NCI-H1092 (cell line): ENCODE results near the gene ILDR1.

Experiments used
- DNase-seq: peaks from one replicate; lab custom pipeline; 2025; lab: John Stamatoyannopoulos, UW

ILDR1 gene

DNA sequence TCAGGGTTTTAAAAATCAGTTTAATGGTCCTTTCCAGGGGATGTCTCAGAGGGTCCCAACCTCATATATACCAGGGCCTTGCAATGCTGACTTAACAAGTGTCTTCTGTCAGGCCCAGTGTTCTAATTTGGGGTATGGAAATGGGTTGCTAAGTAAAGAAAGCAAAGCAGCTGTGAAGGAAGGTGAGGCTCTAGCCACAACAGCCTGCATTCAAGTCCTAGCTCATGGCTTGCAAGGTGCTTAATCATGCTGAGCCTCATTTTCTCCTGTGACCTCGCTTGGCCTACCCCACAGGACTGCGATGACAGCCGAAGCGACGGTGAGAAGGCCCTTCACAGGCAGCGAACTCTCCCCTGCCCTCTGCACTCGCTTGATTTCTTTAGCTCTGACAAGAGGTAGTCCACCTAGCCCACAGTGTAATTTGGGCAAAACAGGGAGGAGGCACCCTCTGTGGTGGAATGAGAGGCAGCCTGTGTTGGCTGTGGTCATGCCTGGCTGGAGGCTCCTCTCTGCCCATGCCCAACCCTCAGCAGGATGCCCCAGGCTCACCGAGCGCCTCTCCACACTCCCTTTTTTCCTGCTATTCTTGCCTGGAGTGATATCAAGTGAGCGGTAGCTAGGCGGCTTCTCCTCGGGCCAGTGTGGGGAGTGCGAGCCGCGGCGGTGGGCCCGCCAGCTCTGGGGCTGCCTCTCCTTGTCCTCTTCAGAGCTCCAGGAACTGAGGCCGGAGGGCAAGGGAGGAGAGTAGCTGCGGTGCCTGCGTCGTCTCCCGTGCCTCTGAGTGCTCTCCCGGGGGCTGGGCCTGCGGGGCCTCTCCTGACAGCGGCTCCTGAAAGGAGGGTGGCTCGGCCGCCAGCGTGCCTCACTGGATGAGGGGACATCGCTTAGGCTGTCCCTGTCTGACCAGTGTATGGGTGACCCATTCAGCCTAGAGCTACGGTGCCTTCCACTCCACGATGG, 29.2 kb downstream of the ILDR1 start:
- DNase-seq, result no peak

DNA sequence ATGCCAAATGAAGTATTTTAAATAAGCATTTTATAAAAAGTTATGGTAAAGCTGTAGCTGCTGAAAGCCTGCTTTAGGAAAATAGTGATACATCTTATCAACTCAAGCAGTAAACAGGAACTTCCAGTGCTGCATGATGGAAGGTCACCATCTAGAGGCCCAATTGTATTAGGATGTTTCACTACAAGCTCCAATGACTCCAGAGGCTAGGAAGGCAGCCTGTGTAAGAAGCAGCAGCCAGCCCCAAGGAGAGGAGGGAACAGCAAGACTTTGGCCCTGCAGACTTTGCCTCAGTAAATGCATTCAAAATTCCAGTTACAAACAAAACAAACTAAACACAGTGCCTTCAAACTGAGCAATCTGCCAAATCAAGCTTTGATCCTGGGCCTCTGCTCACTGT, 32.1 kb downstream of the ILDR1 start:
- DNase-seq, result no peak

DNA sequence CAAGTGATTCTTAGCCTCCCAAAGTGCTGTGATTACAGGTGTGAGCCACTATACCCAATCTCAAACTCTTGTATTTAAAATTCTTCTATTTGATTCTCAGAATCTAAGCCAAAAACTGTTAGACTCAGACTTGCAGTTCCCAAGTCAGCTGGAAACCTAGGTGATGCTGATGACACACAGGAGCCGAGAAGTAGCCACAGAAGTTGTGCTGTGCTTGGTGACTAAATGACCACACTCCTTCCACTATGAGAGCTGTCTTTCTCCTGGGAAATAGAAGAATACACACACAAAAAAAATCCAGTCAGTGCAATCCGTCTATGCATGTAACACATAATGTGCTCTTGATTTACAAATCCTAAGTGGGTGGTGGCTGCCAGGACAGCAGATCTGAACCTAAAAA, 33.9 kb downstream of the ILDR1 start:
- no peak for DNase-seq

DNA sequence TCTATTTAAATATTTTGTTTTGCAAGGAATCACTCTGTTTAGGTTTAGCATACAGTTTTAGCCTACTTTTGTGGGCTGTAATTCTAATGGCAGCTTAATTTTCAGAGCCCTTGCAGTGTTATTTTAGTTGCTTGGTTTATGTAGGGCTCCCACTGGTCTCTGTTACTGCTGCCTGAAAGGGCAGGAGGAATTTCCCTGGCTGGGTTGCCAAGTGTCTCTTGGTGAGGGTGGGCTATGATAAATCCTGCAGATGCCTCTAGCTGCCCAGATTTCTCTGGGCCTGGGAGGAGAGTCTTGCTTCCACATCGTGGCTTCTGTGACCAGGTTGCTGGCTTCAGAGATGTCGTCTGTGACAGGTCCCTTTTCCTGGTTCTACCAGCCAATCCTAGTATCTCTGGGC, 36.2 kb downstream of the ILDR1 start:
- no peak for DNase-seq

DNA sequence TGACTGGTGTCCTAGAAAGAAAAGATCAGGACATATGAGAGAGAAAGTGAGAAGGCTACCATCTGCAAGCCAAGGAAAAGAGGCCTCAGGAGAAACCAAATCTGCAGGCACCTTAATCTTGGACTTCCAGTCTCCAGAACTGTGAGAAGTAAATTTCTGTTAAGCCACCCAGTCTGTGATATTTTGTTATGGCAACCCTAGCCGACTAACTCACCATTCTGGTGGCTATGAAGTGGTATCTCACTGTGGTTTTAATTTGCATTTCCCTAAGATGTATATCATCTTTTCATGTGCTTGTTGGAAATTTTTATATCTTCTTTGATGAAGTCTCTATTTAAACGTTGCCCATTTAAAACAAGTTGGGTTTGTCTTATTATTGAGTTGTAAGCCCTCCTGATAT, 40.6 kb downstream of the ILDR1 start:
- no peak for DNase-seq

DNA sequence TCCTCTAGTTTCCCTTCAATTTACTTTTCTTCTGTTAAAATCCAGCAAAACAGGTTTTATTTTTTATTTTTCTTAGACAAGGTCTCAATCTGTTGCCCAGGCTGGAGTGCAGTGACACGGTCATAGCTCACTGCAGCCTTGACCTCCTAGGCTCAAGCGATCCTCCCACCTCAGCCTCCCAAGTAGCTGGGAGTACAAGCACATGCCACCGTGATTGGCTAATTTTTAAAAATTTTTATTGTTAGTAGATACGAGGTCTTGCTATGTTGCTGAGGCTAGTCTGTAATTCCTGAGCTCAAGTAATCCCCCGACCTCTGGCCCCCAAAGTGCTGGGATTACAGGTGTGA, 41.6 kb downstream of the ILDR1 start:
- no peak for DNase-seq

DNA sequence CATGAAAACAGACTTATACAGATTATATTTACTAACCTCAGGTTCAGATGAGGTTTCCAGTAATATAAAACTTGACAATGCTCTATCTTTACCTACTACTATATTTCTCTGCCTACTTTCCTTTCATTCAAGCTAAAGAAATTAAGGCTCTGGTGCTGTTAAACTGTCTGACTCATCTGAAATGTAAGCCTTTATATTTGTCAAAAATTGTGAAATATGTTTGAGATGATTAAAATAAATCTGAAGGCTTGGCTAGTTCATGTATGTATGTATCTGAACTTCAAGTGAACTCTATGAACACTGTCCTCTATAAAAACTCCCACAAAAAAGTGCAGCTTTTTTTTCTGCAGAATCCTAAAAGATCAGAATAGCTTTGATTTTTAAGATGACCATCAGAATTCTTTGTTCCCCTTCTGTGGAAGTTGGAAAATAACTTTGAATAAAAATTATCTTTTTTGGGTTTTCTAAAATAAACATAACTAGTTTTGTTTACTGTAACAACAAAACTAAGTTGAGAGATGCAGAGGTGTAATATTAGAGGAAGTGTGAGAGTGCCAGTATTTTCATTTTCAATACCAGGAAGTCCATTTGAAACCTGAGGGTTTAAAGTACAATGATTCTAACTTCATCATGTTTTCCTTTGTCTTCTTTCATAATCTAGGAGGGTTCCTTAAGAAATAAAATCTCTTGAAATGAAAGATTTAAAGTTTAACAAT, 42.2 kb downstream of the ILDR1 start:
- no peak for DNase-seq

DNA sequence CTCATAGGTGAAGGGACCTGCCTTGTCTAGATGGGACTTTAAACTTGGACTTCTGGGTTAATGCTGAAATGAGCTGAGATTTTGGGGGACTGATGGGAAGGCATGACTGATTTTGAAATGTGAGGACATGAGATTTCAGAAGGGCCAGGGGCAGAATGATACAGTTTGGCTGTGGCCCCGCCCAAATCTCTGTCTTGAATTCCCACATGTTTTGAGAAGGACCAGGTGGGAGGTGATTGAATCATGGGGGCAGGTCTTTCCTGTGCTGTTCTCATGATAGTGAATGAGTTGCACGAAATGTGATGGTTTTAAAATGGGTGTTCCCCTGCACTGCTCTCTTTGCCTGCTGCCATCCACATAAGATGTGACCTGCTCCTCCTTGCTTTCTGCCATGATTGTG, 42.8 kb downstream of the ILDR1 start:
- no peak for DNase-seq

DNA sequence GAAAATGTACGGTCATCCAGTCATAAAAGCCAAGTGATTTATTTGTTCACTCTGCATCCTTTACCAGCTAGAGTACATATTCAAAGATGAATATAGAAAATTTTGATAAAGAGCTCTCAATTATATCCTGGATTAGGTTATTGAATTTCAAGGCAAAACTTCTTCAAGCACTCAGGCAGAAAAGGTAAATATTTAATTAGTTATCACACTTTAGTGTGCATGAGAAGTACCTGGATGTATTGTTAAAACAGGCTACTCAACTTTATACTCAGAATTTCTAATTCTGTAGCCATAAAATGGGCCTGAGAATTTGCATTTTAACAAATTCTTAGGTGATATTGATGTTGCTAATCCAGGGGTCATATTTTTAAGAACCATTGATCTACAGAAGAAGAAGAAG, 45.3 kb downstream of the ILDR1 start:
- DNase-seq, result no peak

DNA sequence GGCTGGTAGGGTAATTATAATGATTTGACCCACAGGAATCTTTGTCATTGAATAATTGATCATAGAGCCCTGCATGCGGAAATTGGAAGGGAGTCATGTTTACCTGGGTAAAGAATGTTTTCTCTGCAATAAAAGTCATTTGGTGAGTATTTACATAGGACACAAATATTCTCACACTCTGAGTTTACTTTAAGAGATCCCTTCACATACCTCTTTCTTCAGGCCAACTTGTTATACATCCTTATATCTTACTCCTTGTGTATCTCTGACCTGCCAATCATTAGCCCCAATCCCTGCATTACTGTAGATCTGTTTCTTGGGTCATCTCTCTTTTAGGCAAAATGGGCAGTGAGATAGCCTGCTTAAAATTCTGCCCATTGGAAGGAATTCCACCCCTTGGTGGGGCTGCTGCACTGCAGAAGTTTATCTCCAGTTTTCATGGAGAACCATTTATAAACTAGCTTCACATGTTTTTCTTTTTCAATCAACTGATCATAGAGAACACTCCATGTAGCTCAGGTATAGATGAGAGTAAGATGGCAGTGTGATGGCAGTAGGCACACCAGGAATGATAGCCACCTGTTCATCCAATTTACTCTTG, 46.2 kb downstream of the ILDR1 start:
- DNase-seq, result no peak

DNA sequence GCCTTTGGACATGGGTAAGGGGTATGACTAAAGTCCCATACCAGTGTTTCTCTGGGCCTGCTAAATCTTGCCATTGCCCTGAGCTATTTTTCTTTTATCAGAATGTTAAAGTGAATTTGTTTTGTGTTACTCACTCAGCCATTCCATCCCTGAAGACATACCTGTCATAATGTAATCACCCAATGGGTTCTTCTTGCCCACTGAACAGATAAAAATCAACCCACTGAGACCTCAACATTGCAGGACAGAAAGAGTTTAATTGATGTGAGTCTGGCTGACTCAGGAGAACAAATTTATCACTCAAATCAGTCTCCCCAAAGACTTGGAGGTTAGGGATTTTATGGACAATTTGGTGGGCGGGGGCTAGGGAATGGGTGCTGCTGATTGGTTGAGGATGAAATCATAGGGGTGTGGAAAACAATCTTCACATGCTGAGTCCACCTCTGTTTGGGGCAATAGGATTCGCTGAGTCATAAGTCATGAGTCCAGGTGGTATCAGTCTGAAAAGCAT, 47.4 kb downstream of the ILDR1 start:
- no peak for DNase-seq

DNA sequence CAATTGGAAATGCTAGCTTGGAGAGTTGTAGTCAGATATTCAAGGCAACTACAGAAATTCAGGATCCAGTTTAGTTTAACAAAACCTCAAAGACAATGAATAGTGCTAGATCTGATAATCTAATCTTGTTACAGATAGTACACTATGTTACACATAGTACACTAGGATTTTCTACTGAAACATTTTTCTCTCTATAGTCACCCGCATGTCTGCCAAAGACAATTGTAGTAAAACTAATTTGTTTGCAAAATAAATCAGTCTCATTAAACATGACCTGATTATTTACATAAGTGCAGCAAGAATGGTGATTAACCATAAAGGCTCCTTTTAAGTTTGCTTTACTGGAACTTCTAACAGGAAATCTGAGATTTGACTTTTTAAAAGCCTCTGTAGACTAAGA, 52.0 kb downstream of the ILDR1 start:
- DNase-seq, result no peak

DNA sequence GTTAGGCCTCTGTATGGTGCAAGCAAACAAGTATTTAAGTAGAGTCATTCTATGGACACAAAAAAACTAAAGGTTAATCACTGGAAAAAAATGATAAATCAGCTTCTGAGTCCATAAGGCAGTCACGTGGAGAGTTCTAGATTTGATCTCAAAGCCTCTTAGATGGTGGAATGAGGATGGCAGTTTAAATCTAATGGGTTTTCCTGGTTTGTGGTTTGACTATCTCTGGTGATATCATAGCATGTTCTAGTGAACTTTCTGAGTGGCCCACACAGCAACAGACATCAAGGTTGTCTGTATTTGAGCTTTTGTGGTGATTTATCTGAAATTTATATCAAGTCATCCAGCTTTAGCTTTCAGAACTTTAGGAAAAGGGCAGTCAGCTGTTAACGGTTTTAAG, 52.4 kb downstream of the ILDR1 start:
- no peak for DNase-seq

DNA sequence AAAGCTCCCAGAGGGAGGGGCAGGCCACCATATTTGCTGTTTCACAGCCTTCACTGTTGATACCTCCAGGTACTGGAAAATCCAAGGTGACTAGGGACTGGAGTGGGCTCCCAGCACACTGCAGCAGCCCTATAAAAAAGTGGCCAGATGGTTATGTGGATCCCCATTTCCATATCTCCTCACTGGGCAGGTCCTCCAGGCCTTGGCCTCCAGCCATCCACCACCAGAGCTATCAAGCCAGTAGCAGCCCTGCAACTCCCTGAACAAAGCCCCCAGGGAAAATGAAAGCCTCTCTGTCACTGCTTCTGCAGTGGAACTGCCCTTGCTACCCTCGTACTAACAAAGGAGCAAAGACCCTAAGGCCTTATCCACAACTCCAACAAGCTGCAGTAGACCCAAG, 58.4 kb downstream of the ILDR1 start:
- DNase-seq, result no peak

DNA sequence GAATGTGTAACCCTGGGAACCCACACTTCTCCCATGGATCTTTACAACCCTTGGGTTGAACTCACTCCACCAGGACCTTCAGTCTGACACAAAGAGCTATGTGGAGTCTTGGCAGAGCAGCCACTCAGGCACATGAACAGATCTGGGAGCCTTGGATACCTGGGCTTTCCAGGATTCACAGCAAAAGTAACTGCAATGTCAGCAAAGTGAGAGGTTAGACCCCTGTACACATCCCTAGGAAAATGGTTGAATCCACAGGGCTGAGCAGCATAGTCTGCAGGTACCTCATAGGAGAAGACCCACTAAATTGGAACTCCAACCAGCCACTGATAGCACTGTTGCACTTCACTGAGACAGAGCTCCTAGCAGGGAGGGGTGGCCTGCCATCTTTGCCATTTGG, 59.6 kb downstream of the ILDR1 start:
- DNase-seq, result no peak

DNA sequence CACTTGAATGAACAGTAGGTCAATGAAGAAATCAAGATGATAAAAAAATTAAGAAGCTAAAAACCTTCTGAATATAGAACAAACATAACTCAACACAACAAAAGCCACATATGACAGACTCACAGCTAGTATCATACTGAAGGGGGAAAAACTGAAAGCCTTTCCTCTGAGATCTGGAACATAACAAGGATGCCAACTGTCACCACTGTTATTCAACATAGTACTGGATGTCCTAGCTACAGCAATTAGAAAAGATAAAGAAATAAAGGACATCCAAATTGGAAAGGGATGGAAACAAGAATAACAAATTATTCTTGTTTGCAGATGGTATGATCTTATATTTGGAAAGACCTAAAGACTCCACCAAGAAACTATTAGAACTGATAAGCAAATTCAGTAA, 60.8 kb downstream of the ILDR1 start:
- no peak for DNase-seq

DNA sequence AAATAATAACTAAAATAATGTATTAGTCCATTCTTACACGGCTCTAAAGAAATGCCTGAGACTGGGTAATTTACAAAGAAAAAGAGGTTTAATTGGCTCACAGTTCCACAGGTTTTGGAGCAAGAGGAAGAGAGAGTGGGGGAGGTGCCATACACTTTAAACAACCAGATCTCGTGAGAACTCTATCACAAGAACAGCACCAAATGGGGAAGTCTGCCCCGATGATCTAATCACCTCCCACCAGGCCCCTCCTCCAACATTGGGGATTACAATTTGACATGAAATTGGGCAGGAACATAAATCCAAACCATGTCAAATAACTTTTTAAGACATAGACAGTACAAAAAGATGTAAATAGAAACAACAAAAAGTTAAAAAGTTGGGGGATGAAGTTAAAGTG, 63.2 kb downstream of the ILDR1 start:
- no peak for DNase-seq

DNA sequence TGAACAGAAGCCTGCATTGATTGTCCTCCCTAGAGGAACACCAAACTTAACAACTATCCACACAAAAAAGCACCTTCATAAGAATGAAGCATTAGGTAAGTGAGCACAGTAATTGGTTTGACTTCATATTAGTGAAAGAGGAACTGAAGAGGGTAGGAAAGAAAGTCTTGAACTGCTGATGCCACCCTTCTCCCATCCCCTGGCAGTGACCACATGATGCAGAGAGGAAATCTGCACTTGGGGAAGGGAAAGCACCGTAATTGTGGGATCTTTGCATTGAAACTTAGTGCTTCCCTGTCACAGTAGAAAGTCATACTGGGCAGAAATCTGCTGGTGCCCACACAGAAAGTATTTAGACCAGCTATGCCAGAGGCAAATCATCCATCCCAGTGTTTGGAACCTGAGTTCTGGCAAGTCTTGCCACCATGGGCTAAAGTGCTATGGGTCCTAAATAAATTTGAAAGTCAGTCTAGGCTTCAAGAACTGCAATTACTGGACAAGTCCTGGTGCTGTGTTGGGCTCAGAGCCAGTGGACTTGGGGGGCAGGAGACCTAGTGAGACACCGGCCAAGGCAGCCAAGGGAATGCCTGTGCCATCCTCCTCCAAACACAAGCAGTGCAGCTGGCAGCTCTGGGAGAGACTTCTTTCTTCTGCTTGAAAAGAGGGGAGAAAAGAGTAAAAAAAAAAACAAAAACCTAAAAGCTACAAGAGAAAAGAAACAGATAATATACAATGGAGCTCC, 64.2 kb downstream of the ILDR1 start:
- DNase-seq, result no peak

DNA sequence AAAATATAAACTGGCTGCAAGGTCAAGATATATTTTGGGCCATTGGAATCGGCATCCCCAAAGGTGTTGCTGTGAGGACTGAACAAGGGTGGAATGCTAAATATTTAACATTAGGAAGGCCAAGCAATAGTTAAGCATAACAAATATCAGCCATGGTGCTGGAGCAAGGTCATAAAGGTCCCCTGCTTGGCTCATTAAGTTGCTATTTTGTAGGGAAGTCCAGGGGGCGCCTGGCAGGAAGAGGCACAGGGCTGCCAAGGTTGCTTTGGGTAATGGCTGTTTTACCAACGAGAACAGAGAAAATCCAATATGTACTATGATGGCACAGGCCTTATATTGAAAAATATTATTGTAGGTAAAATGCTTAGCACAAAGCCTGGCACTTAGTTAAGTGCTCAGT, 65.7 kb downstream of the ILDR1 start:
- no peak for DNase-seq

DNA sequence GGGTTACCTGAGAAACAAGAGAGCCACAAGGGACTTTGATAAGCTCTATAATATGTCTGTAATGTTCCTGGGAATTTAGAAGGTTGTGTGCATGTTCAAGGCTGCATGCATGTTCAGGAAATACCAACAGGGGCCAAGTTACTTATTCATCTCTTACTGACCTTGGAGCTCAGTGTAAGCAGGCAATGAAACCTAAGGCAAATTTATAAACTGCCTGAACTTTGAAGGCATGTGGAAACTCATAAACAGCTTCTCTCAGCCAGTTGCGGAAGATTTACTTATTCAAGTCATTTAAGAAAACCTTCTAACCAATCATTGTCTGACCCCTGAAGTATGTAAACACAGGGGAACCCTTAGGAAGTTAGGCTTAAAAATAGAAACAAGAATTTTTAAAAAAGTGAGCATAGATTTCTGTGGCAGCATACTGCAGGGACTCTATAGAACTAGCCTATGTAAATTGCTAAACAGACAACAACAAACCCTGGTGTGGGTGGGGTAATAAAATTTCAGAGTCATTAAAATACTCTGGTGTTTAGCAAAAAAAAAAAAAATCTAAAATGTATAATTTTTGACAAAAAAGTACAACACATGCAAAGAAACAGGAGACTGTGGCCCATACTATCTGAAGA, 70.6 kb downstream of the ILDR1 start:
- DNase-seq, result no peak

DNA sequence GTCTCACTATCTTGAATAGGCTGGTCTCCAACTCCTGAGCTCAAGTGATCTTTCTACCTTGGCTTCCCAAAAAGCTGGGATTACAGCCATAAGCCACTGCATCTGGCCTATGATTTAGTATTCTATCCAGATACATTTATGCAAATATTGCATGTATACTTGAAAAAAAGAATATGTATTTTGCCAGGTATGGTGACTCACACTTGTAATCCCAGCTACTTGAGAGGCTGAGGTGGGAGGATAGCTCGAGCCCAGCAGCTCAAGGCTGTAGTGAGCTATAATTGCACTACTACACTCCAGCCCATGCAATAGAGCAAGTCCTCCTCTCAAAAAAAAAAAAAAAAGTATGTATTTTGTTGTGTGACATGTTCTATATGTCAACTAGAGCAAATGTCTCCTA, 73.4 kb downstream of the ILDR1 start:
- DNase-seq, result no peak

DNA sequence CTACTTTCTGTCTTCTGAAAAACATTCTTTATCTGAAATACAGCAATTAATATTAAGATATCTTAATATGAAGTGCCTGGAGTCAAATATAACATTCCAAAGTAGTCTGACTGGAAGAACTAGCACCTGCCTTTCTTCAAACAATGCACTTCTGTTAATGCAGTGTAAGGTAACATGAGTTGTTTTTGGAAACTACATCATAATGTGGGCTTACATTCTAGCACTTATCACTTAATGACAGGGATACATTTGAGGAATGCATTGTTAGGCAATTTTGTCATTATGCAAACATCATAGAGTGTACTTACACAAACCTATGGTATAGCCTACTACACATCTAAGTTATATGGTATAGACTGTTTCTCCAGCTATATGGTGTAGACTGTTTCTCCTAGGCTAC, 78.6 kb downstream of the ILDR1 start:
- no peak for DNase-seq
